Endothelial cell (in vitro differentiated cells): ENCODE data around the gene MED12L. TPM values are rescaled to one million over a fixed set of nuclear protein-coding genes. Genes with fewer than 3 reads are reported as not detected.

Experiments
- DNase-seq: peaks from one replicate; pipeline ENCODE4 v3.0.0; 2021; ENCODE audit warnings: low spot score
- H3K27ac Mint-ChIP-seq: one replicate; pipeline ENCODE4 v1.8.0; 2021; ENCODE audit warnings: mixed read lengths, inconsistent platforms; ENCODE audit not compliant: unreplicated experiment
- H3K27me3 Mint-ChIP-seq: one replicate; pipeline ENCODE4 v1.8.0; 2021; ENCODE audit warnings: mild to moderate bottlenecking, moderate library complexity, mixed read lengths, inconsistent platforms; ENCODE audit not compliant: unreplicated experiment
- H3K36me3 Mint-ChIP-seq: one replicate; pipeline ENCODE4 v1.8.0; 2021; ENCODE audit warnings: mild to moderate bottlenecking, low read depth, mixed read lengths, inconsistent platforms; ENCODE audit not compliant: unreplicated experiment
- H3K4me1 Mint-ChIP-seq: one replicate; pipeline ENCODE4 v1.8.0; 2021; ENCODE audit warnings: mild to moderate bottlenecking, mixed read lengths, inconsistent platforms; ENCODE audit not compliant: unreplicated experiment
- H3K4me3 Mint-ChIP-seq: one replicate; pipeline ENCODE4 v1.8.0; 2021; ENCODE audit warnings: mild to moderate bottlenecking, mixed read lengths, inconsistent platforms; ENCODE audit not compliant: unreplicated experiment
- H3K9me3 Mint-ChIP-seq: one replicate; pipeline ENCODE4 v1.8.0; 2021; ENCODE audit warnings: mixed read lengths, inconsistent platforms; ENCODE audit not compliant: unreplicated experiment
- total RNA-seq: library from RNA; stranded (reverse); fragmentation: NEBNext Ultra II Directional; extraction: Animal tissue kit (Norgen Biotek cat#: 25700); gene quantifications from one replicate; pipeline ENCODE4 v1.2.1, GENCODE V29; 2021; ENCODE audit not compliant: unreplicated experiment
- TF ChIP-seq, protein P1 (sequence below): fragments of 200-600 bp; sonication (generic); IDR thresholded peaks from one replicate; pipeline ENCODE4 v1.5.0; 2021; ENCODE audit warnings: antibody characterized with exemption; ENCODE audit not compliant: unreplicated experiment

Gene MED12L
- total RNA-seq, 1 donor from 2014 or later = 4.4 TPM

DNA sequence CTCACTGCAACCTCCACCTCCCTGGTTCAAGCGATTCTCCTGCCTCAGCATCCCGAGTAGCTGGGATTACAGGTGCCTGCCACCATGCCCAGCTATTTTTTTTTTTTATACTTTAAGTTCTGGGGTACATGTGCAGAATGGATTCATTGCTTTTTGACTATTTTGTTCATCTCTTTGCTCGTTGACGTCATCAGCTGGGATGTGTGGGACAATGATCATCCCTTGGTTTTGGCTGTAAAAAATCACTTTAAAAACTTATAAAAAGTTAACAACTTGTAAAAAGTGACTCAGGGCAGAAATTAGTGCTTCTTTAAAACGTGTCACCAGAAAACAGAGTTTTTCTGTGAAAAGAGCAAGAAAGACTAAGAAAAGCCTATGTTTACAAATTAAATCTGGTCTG is 337.6 kb downstream of the MED12L start:
- Mint-ChIP-seq H3K4me3 (no peak overlapping the region), H3K27me3 (no peaks in the 10 kb centered on the region), H3K27ac (no peak overlapping the region), H3K36me3 (no peaks in the 10 kb centered on the region), H3K4me1 (peaks cover 10% of the 10 kb centered on the region), H3K9me3 (no peaks in the 10 kb centered on the region)
- DNase-seq = no peak
- TF ChIP-seq, protein P1, sequence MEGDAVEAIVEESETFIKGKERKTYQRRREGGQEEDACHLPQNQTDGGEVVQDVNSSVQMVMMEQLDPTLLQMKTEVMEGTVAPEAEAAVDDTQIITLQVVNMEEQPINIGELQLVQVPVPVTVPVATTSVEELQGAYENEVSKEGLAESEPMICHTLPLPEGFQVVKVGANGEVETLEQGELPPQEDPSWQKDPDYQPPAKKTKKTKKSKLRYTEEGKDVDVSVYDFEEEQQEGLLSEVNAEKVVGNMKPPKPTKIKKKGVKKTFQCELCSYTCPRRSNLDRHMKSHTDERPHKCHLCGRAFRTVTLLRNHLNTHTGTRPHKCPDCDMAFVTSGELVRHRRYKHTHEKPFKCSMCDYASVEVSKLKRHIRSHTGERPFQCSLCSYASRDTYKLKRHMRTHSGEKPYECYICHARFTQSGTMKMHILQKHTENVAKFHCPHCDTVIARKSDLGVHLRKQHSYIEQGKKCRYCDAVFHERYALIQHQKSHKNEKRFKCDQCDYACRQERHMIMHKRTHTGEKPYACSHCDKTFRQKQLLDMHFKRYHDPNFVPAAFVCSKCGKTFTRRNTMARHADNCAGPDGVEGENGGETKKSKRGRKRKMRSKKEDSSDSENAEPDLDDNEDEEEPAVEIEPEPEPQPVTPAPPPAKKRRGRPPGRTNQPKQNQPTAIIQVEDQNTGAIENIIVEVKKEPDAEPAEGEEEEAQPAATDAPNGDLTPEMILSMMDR = no peak

DNA sequence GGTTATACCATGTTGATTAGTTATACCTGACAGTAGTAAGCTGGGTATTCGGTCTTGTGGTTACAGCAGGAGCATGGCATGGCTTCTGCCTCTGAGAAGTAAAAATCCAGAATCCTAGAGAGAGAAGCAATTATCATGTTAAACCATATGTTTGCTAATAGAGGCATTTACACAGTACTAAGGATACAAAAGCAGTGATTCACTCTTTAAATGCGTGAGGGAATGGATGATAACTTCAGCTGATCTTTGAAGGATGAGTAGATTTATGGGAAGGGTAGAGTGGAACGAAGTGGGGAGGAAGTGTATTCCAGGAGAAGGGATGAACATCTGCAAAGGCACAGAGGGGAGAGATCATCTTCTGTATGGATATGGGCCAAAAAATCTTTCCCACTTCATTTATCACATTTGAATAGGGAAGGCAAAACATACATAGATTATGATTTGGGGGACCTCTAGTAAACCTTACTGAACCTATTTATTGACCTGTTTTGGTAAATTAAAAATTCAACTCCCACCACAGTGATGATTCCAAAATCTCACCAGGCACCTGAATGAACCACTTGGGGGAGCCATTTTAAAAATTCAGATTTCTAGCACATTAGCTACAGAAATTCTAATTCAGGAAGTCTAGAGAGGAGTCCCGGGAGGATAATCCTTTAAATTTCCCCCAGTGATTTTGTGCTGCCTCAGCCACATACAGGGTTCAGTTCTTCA is 340.3 kb downstream of the MED12L start:
- H3K27ac Mint-ChIP-seq = no peak overlapping the region
- no peak for DNase-seq
- peaks cover 10% of the 10 kb centered on the region for H3K4me1 Mint-ChIP-seq

GRCh38 chr3:151426341-151426657 is 340.8 kb downstream of the MED12L start:
- H3K4me1 Mint-ChIP-seq = peaks cover 10% of the 10 kb centered on the region
- H3K27ac Mint-ChIP-seq = no peak overlapping the region
- no peak overlapping the region for H3K4me3 Mint-ChIP-seq
- TF ChIP-seq, protein P1 = no peak
- no peaks in the 10 kb centered on the region for H3K27me3 Mint-ChIP-seq
- peaks cover 3% of the 10 kb centered on the region for H3K9me3 Mint-ChIP-seq
- no peaks in the 10 kb centered on the region for H3K36me3 Mint-ChIP-seq
- DNase-seq = no peak

More for the DNA sequence above, 340.3 kb downstream of the MED12L start:
- Mint-ChIP-seq H3K36me3 (no peaks in the 10 kb centered on the region), H3K27me3 (no peaks in the 10 kb centered on the region), H3K4me3 (no peak overlapping the region), H3K9me3 (peaks cover 1% of the 10 kb centered on the region)
- TF ChIP-seq, protein P1 = no peak

DNA sequence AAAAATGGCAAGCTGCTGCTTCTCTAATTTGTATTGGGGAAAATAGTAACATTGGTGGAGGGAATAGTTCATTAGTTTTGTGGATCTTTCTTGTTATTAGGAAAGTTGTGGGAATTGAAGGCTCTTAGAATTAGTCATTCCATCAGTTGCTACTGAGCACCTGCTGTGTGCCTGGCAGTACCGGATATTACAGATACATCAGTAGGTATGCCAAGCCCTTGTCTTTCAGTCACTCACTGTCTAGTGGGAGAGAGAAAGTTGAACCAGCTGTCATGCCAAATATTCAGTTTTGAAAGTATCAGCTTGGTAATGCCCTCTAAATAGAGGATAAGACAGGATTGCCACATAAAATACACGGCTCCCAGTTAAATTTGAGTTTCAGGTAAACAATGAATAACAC is 342.9 kb downstream of the MED12L start:
- no peak for DNase-seq
- no peak overlapping the region for H3K27ac Mint-ChIP-seq
- no peak overlapping the region for H3K4me3 Mint-ChIP-seq
- H3K9me3 Mint-ChIP-seq = peaks cover 3% of the 10 kb centered on the region
- no peaks in the 10 kb centered on the region for H3K36me3 Mint-ChIP-seq
- no peaks in the 10 kb centered on the region for H3K27me3 Mint-ChIP-seq
- peaks cover 6% of the 10 kb centered on the region for H3K4me1 Mint-ChIP-seq
- TF ChIP-seq, protein P1 = no peak

- Mint-ChIP-seq H3K9me3 (peaks cover 3% of the 10 kb centered on the region), H3K4me1 (no peaks in the 10 kb centered on the region), H3K27me3 (no peaks in the 10 kb centered on the region), H3K4me3 (no peak overlapping the region), H3K36me3 (no peaks in the 10 kb centered on the region), H3K27ac (no peak overlapping the region)
- TF ChIP-seq, protein P1 = no peak
- DNase-seq = no peak
Observed at GRCh38 chr3:151430821-151431484, 345.5 kb downstream of the MED12L start.
